PFSK-1 (cell line): ENCODE data around the gene CCDC110.

Source experiments
- FOXP2 ChIP-seq: optimal IDR thresholded peaks from 2 replicates; pipeline ENCODE3; 2011; ENCODE audit warnings: borderline replicate concordance, control low read depth, inconsistent platforms; ENCODE audit not compliant: insufficient read depth; ENCODE audit errors: extremely low read length, extremely low read depth
- POLR2AphosphoS5 ChIP-seq: IDR thresholded peaks from 2 replicates; pipeline ENCODE4 v1.6.1; 2012; ENCODE audit warnings: low read depth, mild to moderate bottlenecking, control low read depth, low read length, moderate library complexity
- SIN3A ChIP-seq: IDR thresholded peaks from 2 replicates; pipeline ENCODE4 v1.6.1; 2012; ENCODE audit warnings: mild to moderate bottlenecking, low read length, moderate library complexity, borderline replicate concordance; ENCODE audit not compliant: insufficient read depth
- TAF1 ChIP-seq: IDR thresholded peaks from 2 replicates; pipeline ENCODE4 v1.6.1; 2012; ENCODE audit warnings: low read length, control low read depth, borderline replicate concordance; ENCODE audit not compliant: insufficient read depth
- TF ChIP-seq, protein P1 (sequence below), 2 experiments: IDR thresholded peaks; 2 replicates each; pipeline versions ENCODE4 v1.6.1 to v1.8.0; 2011 to 2012; ENCODE audit warnings: low read depth in 2 of 2, low read length in 2 of 2, control low read depth in 1 of 2, inconsistent platforms in 1 of 2, mild to moderate bottlenecking in 1 of 2, moderate library complexity in 1 of 2; ENCODE audit not compliant: insufficient read depth in 1 of 2

Gene CCDC110

DNA sequence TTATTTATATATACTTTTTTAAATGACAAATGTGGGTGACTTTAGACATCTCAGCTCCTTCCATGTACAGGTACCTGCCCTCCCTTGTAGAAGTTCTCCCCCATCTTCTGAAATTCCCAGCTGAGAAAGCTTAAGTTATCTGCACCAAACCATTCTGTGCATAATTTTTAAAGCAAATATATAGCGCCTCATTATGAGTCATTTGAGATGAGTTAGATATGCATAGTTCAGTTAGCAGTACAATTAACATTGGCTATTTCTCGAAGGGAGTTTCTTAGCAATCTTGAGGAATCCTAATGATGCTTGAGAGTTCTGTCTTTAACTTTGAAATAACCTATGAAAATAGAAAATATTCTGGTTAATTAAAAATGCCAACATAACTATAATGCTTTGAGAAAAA lies 26.3 kb downstream of the CCDC110 start:
- TF ChIP-seq SIN3A (no peak), FOXP2 (no peak), TAF1 (no peak)
- TF ChIP-seq, protein P1, sequence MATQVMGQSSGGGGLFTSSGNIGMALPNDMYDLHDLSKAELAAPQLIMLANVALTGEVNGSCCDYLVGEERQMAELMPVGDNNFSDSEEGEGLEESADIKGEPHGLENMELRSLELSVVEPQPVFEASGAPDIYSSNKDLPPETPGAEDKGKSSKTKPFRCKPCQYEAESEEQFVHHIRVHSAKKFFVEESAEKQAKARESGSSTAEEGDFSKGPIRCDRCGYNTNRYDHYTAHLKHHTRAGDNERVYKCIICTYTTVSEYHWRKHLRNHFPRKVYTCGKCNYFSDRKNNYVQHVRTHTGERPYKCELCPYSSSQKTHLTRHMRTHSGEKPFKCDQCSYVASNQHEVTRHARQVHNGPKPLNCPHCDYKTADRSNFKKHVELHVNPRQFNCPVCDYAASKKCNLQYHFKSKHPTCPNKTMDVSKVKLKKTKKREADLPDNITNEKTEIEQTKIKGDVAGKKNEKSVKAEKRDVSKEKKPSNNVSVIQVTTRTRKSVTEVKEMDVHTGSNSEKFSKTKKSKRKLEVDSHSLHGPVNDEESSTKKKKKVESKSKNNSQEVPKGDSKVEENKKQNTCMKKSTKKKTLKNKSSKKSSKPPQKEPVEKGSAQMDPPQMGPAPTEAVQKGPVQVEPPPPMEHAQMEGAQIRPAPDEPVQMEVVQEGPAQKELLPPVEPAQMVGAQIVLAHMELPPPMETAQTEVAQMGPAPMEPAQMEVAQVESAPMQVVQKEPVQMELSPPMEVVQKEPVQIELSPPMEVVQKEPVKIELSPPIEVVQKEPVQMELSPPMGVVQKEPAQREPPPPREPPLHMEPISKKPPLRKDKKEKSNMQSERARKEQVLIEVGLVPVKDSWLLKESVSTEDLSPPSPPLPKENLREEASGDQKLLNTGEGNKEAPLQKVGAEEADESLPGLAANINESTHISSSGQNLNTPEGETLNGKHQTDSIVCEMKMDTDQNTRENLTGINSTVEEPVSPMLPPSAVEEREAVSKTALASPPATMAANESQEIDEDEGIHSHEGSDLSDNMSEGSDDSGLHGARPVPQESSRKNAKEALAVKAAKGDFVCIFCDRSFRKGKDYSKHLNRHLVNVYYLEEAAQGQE (IDR thresholded peaks at IDR 0.05; ENCODE audit: insufficient read depth in 1 of 2, low read depth in 2 of 2, low read length in 2 of 2): no peak

DNA sequence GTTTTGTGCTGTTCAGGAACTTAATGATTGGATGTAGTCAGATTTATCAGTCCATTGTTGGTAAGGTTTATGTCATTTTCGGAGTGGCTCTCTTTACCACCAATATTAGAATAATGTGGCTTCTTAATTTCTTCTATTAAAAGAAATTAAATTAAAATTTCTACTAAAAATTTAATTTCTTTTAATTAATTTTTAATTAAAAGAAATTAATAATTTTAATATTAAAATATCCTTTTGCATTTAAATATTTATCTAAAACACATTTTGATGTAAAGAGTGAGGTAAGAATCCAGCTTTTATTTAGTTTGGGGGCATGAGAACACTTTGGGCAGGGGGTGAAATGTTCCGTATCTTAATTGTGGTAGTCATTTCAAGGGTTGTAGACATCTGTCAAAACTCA lies 30.1 kb downstream of the CCDC110 start:
- no peak for TF ChIP-seq POLR2AphosphoS5
- TF ChIP-seq TAF1: no peak
- no peak for TF ChIP-seq SIN3A
- TF ChIP-seq, protein P1 (IDR thresholded peaks at IDR 0.05; ENCODE audit: insufficient read depth in 1 of 2, low read depth in 2 of 2, low read length in 2 of 2): no peak
- TF ChIP-seq FOXP2: no peak

DNA sequence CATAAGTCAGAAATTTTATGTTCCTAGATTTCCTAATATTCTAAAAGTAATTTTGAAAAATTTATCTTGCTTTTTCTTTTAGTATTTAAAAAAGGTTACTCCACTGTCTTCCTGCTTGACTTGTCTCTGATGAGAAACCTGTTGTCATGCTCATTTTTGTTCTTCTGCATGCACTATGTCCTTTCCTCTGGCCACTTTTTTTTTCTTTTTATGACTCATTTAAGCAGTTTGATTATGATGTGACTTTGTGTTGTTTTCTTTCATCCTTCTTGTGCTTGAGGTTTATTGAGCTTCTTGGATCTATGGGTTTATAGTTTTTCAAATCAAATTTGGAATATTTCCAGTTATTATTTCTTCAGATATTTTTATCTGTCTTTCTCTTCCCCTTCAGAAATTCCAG lies 33.7 kb downstream of the CCDC110 start:
- TF ChIP-seq, protein P1 (IDR thresholded peaks at IDR 0.05; ENCODE audit: insufficient read depth in 1 of 2, low read depth in 2 of 2, low read length in 2 of 2): no peak
- no peak for TF ChIP-seq FOXP2

DNA sequence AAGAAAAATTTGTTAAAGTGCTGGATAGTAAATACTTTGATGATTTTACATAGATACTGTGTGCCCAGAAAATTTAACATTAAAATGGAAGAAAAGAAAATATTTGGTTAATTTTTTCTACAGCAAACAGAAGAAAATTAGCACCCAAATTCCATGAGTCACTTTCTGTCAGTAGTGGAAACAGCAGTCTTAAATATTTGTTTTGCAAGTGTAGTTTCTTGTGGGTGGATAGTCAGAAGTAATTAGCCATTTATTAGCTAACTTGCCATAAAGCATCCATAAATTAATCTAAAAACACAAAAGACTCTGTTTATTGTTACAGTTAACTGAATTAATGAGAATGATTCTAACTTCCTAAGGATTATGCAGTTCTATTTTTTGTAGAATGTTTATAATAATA lies 36.1 kb downstream of the CCDC110 start:
- TF ChIP-seq FOXP2 (no peak), TAF1 (no peak), POLR2AphosphoS5 (no peak), SIN3A (no peak)
- TF ChIP-seq, protein P1 (IDR thresholded peaks at IDR 0.05; ENCODE audit: insufficient read depth in 1 of 2, low read depth in 2 of 2, low read length in 2 of 2): no peak

DNA sequence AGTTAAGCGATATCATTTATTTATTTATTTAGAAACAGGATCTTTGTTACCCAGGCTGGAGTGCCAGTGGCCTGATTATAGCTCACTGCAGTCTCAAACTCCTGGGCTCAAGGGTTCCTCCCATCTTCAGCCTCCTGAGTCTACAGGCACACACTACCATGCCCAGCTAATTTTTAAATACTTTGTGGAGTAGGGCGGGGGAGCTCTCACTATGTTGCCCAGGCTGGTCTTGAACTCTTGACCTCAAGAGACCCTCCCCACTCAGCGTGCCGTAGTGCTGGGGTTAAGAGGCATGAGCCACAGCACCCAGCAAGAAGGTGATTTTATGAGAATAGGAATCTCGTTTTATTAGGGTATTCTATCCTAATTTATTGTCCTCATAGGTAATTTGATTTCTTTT lies 41.9 kb downstream of the CCDC110 start:
- TF ChIP-seq POLR2AphosphoS5: no peak
- no peak for TF ChIP-seq SIN3A
- no peak for TF ChIP-seq TAF1
- no peak for TF ChIP-seq FOXP2
- TF ChIP-seq, protein P1 (IDR thresholded peaks at IDR 0.05; ENCODE audit: insufficient read depth in 1 of 2, low read depth in 2 of 2, low read length in 2 of 2): no peak
